GM19099 (cell line): ENCODE data around the gene PLOD3.

Experiments used
- POLR2A ChIP-seq: IDR thresholded peaks from 3 replicates; pipeline ENCODE4 v1.6.1; 2011; ENCODE audit warnings: low read depth; ENCODE audit not compliant: insufficient read length; ENCODE audit errors: extremely low read depth

The PLOD3 gene

GRCh38 chr7:101172854-101173751 lies 44.3 kb downstream of the PLOD3 start:
- no peak for TF ChIP-seq POLR2A

- TF ChIP-seq POLR2A: no peak
Measured at GRCh38 chr7:101172005-101172853, 45.2 kb downstream of the PLOD3 start.

- no peak for TF ChIP-seq POLR2A
Measured at GRCh38 chr7:101171442-101171837, 45.9 kb downstream of the PLOD3 start.

GRCh38 chr7:101170617-101171441 lies 46.6 kb downstream of the PLOD3 start:
- no peak for TF ChIP-seq POLR2A

- TF ChIP-seq POLR2A: no peak
Measured at GRCh38 chr7:101169838-101170551, 47.4 kb downstream of the PLOD3 start.

GRCh38 chr7:101169110-101169837 lies 48.1 kb downstream of the PLOD3 start:
- no peak for TF ChIP-seq POLR2A

GRCh38 chr7:101168412-101169049 lies 48.9 kb downstream of the PLOD3 start:
- no peak for TF ChIP-seq POLR2A

- TF ChIP-seq POLR2A: no peak
Measured at GRCh38 chr7:101167645-101168411, 49.6 kb downstream of the PLOD3 start.

- TF ChIP-seq POLR2A: no peak
Measured at GRCh38 chr7:101166909-101167644, 50.3 kb downstream of the PLOD3 start.

- TF ChIP-seq POLR2A: no peak
Measured at GRCh38 chr7:101166648-101166908, 50.8 kb downstream of the PLOD3 start.

- TF ChIP-seq POLR2A: no peak
Measured at GRCh38 chr7:101165958-101166647, 51.3 kb downstream of the PLOD3 start.
